B cell (primary cell): ENCODE measurements around the gene PODNL1. TPM values are rescaled to one million over a fixed set of nuclear protein-coding genes. Genes with fewer than 3 reads are reported as not detected.

Source experiments
- ATAC-seq: fragments of 200-7000 bp; cut with Tn5 transposase; one replicate; pipeline ENCODE4 v1.10.0; 2021; ENCODE audit warnings: low read depth, mild to moderate bottlenecking, moderate number of reproducible peaks, moderate library complexity
- CTCF ChIA-PET: fragments of 350-600 bp; sonication (Branson Sonifier 250); formaldehyde crosslinking; loops from one replicate; lab custom pipeline; 2021; ENCODE audit warnings: antibody characterized with exemption, inconsistent platforms; lab: Charles Lee
- POLR2A ChIA-PET: fragments of 350-600 bp; sonication (Branson Sonifier 250); formaldehyde crosslinking; loops from one replicate; lab custom pipeline; 2021; ENCODE audit warnings: antibody characterized with exemption; lab: Charles Lee
- DNase-seq: peaks from one replicate; pipeline ENCODE4 v3.0.0; 2013
- H2AFZ ChIP-seq: 2 replicates; pipeline ENCODE4 v1.6.1; 2012; ENCODE audit warnings: mild to moderate bottlenecking, low read depth, low read length; ENCODE audit not compliant: insufficient read depth, poor library complexity, severe bottlenecking
- H3K27ac ChIP-seq, 2 donors: 1 replicate in 1 of 2; 2 replicates in 1 of 2; pipeline ENCODE4 v1.5.1; 2012 to 2013; ENCODE audit warnings: low read length in 2 of 2, mild to moderate bottlenecking in 2 of 2, moderate library complexity in 1 of 2
- H3K27me3 ChIP-seq, 4 experiments: fragments of 200-600 bp in 1 of 4; sonication (generic) in 1 of 4; replicated peaks in 1 of 4; 1 replicate in 2 of 4; 2 replicates in 2 of 4; pipeline versions ENCODE4 v1.6.1 to v1.7.0; 2013 to 2016; ENCODE audit warnings: low read length in 3 of 4, mild to moderate bottlenecking in 2 of 4, mixed read lengths in 1 of 4, moderate library complexity in 1 of 4; ENCODE audit not compliant: insufficient read depth in 4 of 4, control insufficient read depth in 3 of 4; ENCODE audit errors: control extremely low read depth in 1 of 4
- H3K36me3 ChIP-seq, 2 experiments: replicated peaks in 1 of 2; 1 replicate in 1 of 2; 2 replicates in 1 of 2; pipeline versions ENCODE4 v1.6.1 to v1.7.1; 2013; ENCODE audit warnings: low read length in 1 of 2; ENCODE audit not compliant: insufficient read depth in 2 of 2, control insufficient read depth in 1 of 2; ENCODE audit errors: control extremely low read depth in 1 of 2, extremely low read depth in 1 of 2
- H3K4me1 ChIP-seq, 2 donors: fragments of 200-600 bp in 1 of 2; sonication (generic) in 1 of 2; 1 replicate in 1 of 2; 2 replicates in 1 of 2; pipeline versions ENCODE4 v1.5.1 to v1.6.1; 2013 to 2017; ENCODE audit warnings: low read length in 2 of 2; ENCODE audit not compliant: control insufficient read depth in 2 of 2, insufficient read depth in 2 of 2
- H3K4me2 ChIP-seq: replicated peaks from 2 replicates; pipeline ENCODE3; 2012; ENCODE audit warnings: mild to moderate bottlenecking, low read depth, low read length; ENCODE audit not compliant: poor library complexity, severe bottlenecking
- H3K4me3 ChIP-seq, 5 experiments: fragments of 200-600 bp in 1 of 5; sonication (generic) in 1 of 5; 1 replicate in 3 of 5; 2 replicates in 2 of 5; pipeline versions ENCODE4 v1.5.1 to v1.7.0; 2011 to 2016; ENCODE audit warnings: low read length in 4 of 5, mild to moderate bottlenecking in 4 of 5, low read depth in 2 of 5, control low read depth in 1 of 5, moderate library complexity in 1 of 5; ENCODE audit not compliant: insufficient read depth in 1 of 5; ENCODE audit errors: control extremely low read depth in 1 of 5, extremely low read depth in 1 of 5
- H3K79me2 ChIP-seq: fragments of 200-600 bp; sonication (generic); one replicate; pipeline ENCODE4 v1.6.0; 2016; ENCODE audit warnings: low read length; ENCODE audit not compliant: control insufficient read depth, insufficient read depth
- H3K9ac ChIP-seq: fragments of 200-600 bp; sonication (generic); 2 replicates; pipeline ENCODE4 v1.6.1; 2017; ENCODE audit warnings: mild to moderate bottlenecking, low read length, moderate library complexity
- H3K9me3 ChIP-seq, 3 donors: one replicate each; pipeline versions ENCODE4 v1.6.1 to v1.7.1; 2013; ENCODE audit warnings: low read length in 2 of 3; ENCODE audit not compliant: control insufficient read depth in 2 of 3, insufficient read depth in 1 of 3; ENCODE audit errors: control extremely low read depth in 1 of 3
- H4K20me1 ChIP-seq: 2 replicates; pipeline ENCODE4 v1.6.0; 2012; ENCODE audit warnings: mild to moderate bottlenecking, low read length; ENCODE audit not compliant: insufficient read depth, control insufficient read depth, poor library complexity, severe bottlenecking
- H3K27ac Mint-ChIP-seq: one replicate; pipeline ENCODE4 v1.8.0; 2021; ENCODE audit warnings: mixed read lengths
- H3K27me3 Mint-ChIP-seq: one replicate; pipeline ENCODE4 v1.8.0; 2021; ENCODE audit warnings: mixed read lengths
- H3K4me1 Mint-ChIP-seq: one replicate; pipeline ENCODE4 v1.8.0; 2021; ENCODE audit warnings: mixed read lengths
- H3K4me3 Mint-ChIP-seq: one replicate; pipeline ENCODE4 v1.8.0; 2021; ENCODE audit warnings: mixed read lengths
- H3K9me3 Mint-ChIP-seq: one replicate; pipeline ENCODE4 v1.8.0; 2022; ENCODE audit warnings: mixed read lengths; ENCODE audit not compliant: insufficient read depth
- CTCF ChIP-seq: fragments of 200-600 bp; IDR thresholded peaks from one replicate; pipeline ENCODE4 v1.8.0; 2022; ENCODE audit warnings: antibody characterized with exemption, mild to moderate bottlenecking
- EZH2 ChIP-seq: IDR thresholded peaks from 2 replicates; pipeline ENCODE4 v1.6.1; 2012; ENCODE audit warnings: borderline replicate concordance, low read depth, mild to moderate bottlenecking, moderate library complexity, low read length; ENCODE audit not compliant: insufficient read depth, poor library complexity, severe bottlenecking
- WGBS: methylation state at CpG from one replicate; pipeline ENCODE4 v1.1.5; 2013; ENCODE audit warnings: missing lambda C conversion rate; ENCODE audit not compliant: insufficient coverage; 5-methylcytosine and 5-hydroxymethylcytosine counted together
- intact Hi-C: fragments of 100-400 bp; cut with micrococcal nuclease; formaldehyde crosslinking; loops from one replicate; pipeline ENCODE4 v1.10.0; 2022
- polyA plus RNA-seq: library from polyadenylated mRNA; depleted of rRNA; stranded (reverse); fragments of >200 nt; gene quantifications from 2 replicates; pipeline ENCODE4 v1.2.3, GENCODE V29; 2012
- total RNA-seq, 2 donors: library from RNA; stranded (reverse); fragments of 120-200 nt in 1 of 2; gene quantifications; 1 replicate in 1 of 2; 2 replicates in 1 of 2; pipeline versions ENCODE4 v1.2.3 to v1.2.4, GENCODE V29; 2013 to 2022

Gene PODNL1
- total and polyA plus RNA-seq, 2 donors (not counting 1 experiment from before 2014, with no cell fraction given) = not detected

DNA sequence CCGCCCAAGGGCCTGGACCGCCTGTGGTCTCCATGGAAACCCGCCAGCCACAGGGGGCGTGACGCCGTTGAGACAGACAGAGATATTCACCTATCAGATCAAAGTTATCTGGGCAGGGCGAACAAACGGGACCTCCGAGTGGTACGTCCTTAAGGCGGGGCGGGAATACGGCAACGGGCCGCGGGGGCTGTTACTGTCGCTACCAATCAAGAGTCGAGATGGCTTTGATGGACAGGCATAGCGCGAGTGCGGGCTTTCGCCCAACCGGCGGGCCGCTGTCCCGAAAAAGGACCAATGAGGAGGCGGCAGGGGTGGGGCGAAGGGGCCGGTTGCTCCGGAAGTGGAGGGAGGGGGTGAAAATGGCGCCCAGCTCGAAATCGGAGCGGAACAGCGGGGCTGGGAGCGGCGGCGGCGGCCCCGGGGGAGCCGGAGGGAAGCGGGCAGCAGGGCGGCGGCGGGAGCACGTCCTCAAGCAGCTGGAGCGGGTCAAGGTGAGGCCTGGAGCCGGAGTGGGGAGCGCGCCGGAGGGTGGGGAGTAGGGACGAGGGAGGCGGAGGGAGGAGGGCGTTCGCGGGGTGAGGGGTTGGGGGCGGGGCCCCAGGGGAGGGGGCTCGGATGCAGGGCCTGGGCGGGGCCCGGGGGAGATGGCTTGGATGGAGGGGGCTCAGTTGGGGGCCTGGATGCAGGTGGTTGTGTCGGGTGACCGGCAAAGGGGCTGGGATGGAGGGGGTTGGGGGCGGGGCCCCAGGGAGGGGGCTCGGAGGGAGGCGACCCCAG is 14.1 kb upstream of the PODNL1 start, which contains the start of gene DCAF15:
TSS of gene DCAF15 (plus strand) at position 356 of the 777 bp plus-strand sequence. CDS start at position 360, 4 bp downstream.
- H3K4me2 ChIP-seq = peak within 1 kb of the TSS; percentile 98
- H3K27me3 ChIP-seq = no peaks in the 10 kb centered on the region
- peak within 1 kb of the TSS; percentile 34 to 85 for H3K27ac ChIP-seq
- H3K79me2 ChIP-seq = peaks cover 30% of the 10 kb centered on the region
- Mint-ChIP-seq H3K27me3 (no peaks in the 10 kb centered on the region), H3K9me3 (no peaks in the 10 kb centered on the region), H3K27ac (peak within 1 kb of the TSS; percentile 96), H3K4me1 (peaks cover 21% of the 10 kb centered on the region), H3K4me3 (peak within 1 kb of the TSS; percentile 96)
- peak within 1 kb of the TSS; percentile 91 for H3K9ac ChIP-seq
- H2AFZ ChIP-seq = peak within 1 kb of the TSS; percentile 89
- CTCF ChIA-PET = interaction anchor here (0.7 to 2.3 kb wide), 8 partner anchors 18 to 119 kb away, joined by 3 to 10 read pairs (median 4); partner anchors contain the start of gene IL27RA
- no peaks in the 10 kb centered on the region for H3K9me3 ChIP-seq
- peaks cover 34% of the 10 kb centered on the region for H4K20me1 ChIP-seq
- H3K36me3 ChIP-seq = peaks cover 0 to 26% of the 10 kb centered on the region in 2 experiments
- TF ChIP-seq EZH2 = no peak
- TF ChIP-seq CTCF = no peak
- POLR2A ChIA-PET = interaction anchor here (0.5 to 2.8 kb wide), 9 partner anchors 34 to 105 kb away, joined by 3 to 12 read pairs (median 6); partner anchors contain the start of genes IL27RA and RFX1
- peak; percentile 100 for DNase-seq
- peaks cover 15 to 18% of the 10 kb centered on the region in 2 donors for H3K4me1 ChIP-seq
- WGBS = 2% methylated on average over 39 of the region's 65 CpGs
- intact Hi-C loops = loop anchor here (1.0 to 5.0 kb wide), 6 partner anchors 34 to 165 kb away; partner anchors contain the start of genes BRME1, CC2D1A, MISP3 and PRKACA
- peak within 1 kb of the TSS; percentile 55 to 98 (median 76) for H3K4me3 ChIP-seq
- ATAC-seq = peak; percentile 95
